HL-60 (cell line): Measurements from ENCODE around the gene CASTOR2.
"Not testable (repeated sequence)": the region's sequence is repeated elsewhere in the genome, so short reads cannot be mapped to it uniquely, and the experiment has no call there.

Source experiments
- DNase-seq, 2 experiments: peaks; one replicate each; pipeline ENCODE4 v3.0.0-alpha.2; 2010 to 2020; ENCODE audit warnings: low read depth in 1 of 2, low spot score in 1 of 2
- H3K27ac ChIP-seq: fragments of 250-450 bp; sonication (Bioruptor Pico); replicated peaks from 2 replicates; pipeline ENCODE4 v1.5.1; 2020; ENCODE audit warnings: mild to moderate bottlenecking, moderate library complexity
- H3K27me3 ChIP-seq: fragments of 250-450 bp; sonication (Bioruptor Pico); 2 replicates; pipeline ENCODE4 v1.5.1; 2021; ENCODE audit warnings: mild to moderate bottlenecking, moderate library complexity; ENCODE audit not compliant: insufficient read depth, poor library complexity, severe bottlenecking
- H3K4me3 ChIP-seq: replicated peaks from 2 replicates; pipeline ENCODE4 v1.5.1; 2011; ENCODE audit warnings: mild to moderate bottlenecking, control low read depth, low read length; ENCODE audit not compliant: insufficient read depth
- long read RNA-seq: library from polyadenylated mRNA; unstranded; transcript quantifications from one replicate; pipeline ENCODE4 v2.0.0, GENCODE V29; 2020

The CASTOR2 gene
- long read RNA-seq, partial matches to known transcripts, result 1 of 2 reads
- long read RNA-seq, other reads (novel, unspliced or antisense), result 1 of 2 reads

DNA sequence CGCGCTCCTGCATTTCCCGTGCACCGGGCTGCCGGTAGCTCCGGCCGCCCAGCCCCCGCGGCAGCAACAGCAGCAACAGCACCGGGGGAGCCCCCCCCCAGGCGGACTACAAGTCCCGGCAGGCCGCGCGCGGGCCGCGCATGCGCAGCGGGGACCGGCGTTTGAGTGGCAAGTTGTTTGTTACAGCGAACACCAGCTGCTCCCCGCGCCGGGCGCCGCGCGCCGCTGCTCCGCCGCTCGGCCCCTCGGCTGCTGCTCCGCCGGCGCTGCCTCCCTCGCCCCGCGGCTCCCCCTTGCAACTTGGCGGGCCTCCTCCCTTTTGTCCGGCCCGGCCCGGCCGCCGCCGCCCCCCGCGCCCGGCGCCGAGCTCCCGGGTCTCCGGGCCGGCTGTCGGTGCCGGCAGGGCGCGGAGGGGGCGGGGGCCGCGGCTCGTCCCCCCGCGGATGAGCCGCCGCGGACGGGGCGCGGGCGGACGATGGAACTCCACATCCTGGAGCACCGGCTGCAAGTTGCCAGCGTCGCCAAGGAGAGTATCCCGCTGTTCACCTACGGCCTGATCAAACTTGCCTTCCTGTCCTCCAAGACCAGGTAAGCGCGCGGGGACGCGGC, at the start of gene CASTOR2:
TSS of gene CASTOR2 (plus strand) at position 195 of the 609 bp plus-strand sequence. CDS start at position 476, 281 bp downstream.
- Histone ChIP-seq H3K27ac (peak within 1 kb of the TSS; percentile 49), H3K4me3 (peak within 1 kb of the TSS; percentile 24; the same call in 1 of the 2 replicates)
- DNase-seq, result peak in 1 of 2 experiments; percentile 83
- not testable (repeated sequence) for H3K27me3 ChIP-seq

DNA sequence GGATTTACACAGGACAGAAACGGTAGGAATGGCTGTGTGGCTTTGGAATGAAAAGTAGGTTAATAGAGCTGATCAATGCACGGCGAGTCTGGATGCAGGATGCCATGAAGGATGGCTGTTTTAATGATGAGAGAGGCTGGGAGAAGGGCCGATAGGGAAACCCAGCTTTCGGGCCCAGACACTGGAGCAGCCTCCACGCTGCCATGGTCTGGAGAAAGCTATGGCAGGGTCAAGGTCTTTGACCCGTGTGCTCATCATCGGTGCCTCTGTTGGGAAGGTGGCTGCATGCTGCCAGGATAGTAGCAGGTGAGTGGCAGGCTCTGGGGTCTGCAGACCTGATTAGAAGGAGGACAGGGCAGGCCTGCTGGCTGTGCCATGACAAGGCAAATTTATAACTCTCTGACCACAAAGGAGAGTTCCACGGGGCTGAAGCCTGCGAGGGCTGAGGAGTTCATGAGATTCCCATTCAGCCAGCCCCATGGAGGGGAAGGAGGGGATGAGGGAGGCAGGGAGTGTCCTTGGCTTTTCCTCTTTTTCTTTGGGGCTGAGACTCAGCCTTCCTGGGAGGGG, 42.1 kb upstream of the CASTOR2 start:
- not testable (repeated sequence) for H3K27me3 ChIP-seq, DNase-seq, H3K27ac ChIP-seq, H3K4me3 ChIP-seq

DNA sequence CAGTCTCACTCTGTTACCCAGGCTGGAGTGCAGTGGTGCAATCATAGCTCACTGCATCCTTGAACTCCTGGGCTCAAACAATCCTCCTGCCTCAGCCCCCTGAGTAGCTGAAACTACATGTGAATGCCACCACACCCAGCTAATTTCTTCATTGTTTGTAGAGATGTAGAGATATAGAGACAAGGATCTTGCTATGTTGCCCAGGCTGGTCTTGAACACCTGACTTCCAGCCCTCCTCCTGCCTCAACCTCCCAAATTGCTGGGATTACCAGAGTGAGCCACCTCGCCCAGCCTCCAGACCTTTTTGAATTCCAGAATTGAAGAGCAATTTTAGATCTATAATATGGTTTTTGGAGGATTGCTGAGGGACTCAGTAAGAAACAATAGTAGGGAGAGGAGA, 40.9 kb upstream of the CASTOR2 start:
- not testable (repeated sequence) for H3K27me3 ChIP-seq, DNase-seq, H3K27ac ChIP-seq, H3K4me3 ChIP-seq

- not testable (repeated sequence) for H3K27ac ChIP-seq, H3K4me3 ChIP-seq, H3K27me3 ChIP-seq, DNase-seq
Measured at GRCh38 chr7:74926968-74927367, 37.5 kb upstream of the CASTOR2 start.

DNA sequence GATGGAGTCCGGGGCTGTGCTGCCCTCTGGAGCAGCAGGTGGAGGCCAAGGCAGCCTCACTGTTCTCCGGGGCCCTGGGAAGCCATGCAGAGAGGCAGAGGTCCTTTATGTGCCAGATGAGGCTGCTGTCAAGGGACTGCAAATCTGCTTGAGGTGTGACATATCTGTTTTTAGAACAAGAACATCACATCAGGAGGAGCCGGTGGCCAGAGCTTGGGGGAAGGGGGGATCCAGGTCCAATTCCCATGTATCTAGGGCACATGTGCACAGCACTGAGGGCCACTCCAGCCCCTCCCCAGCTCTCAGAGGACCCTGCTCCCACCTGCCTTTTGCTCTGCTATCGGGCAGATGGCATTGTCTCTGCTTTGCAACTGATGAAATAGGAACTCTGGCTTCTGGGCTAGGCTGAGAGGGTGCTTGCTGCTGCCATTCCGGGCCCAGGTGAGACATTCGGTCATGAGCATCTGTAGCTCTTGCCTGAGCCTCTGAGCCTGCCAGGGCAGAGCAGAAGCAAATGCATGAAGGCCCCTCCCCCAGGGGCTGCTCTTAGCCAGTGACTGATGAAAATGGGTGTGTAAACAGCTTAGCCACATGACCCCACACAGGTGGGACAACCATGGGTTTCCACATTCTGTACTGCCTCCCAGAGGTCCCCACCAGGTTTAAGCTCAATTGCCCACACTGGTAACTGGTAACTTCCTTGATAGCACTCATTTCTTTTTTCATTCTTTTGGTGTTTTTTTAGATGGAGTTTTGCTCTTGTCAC, 32.8 kb upstream of the CASTOR2 start:
- H3K27ac ChIP-seq, DNase-seq, H3K4me3 ChIP-seq, H3K27me3 ChIP-seq: not testable (repeated sequence)

- not testable (repeated sequence) for DNase-seq, H3K27me3 ChIP-seq, H3K4me3 ChIP-seq, H3K27ac ChIP-seq
Measured at GRCh38 chr7:74939429-74939828, 25.1 kb upstream of the CASTOR2 start.

- not testable (repeated sequence) for H3K27ac ChIP-seq, H3K4me3 ChIP-seq, H3K27me3 ChIP-seq, DNase-seq
Measured at GRCh38 chr7:74941302-74942069, 23.0 kb upstream of the CASTOR2 start.

DNA sequence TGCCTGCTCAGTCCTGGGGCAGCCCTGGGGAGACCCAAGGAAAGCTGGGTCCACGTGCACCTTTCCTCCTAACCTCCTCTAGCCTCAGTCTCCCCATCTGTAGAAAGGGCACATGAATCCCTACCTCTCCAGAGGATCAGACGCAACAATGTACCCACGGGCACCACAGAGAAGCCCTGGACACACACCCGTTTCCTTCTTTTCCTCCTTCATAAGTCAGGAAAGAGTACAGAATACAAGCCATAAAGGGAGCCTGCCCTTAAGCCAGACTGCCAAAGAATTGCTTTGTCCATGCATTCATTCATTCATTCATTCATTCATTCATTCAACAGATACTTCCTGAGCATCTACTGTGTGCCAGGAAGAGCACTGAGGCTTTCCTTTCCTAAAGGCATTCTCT, 20.6 kb upstream of the CASTOR2 start:
- DNase-seq, H3K27me3 ChIP-seq: not testable (repeated sequence)

DNA sequence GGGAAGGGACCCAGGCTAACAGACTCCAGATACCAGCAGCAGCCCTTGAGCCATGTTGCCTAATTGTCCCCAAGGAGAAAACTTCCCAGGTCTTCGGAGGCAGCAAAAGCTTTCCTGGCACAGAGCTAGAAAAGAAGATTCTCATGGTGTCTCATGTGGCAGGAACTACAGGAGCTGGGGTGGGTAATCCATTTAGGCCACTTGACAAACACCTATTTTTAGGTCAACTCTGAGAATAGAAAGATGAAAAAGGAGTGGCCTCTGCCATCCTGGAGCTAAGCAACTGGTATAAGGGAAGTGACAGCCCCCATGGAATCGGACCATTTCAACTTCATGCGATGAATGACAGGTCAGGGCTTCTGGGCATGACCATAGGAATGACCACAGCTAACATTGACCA, 16.8 kb upstream of the CASTOR2 start:
- H3K27me3 ChIP-seq, H3K4me3 ChIP-seq, H3K27ac ChIP-seq, DNase-seq: not testable (repeated sequence)

More for the DNA sequence above, 20.6 kb upstream of the CASTOR2 start:
- H3K27ac ChIP-seq, H3K4me3 ChIP-seq: not testable (repeated sequence)

DNA sequence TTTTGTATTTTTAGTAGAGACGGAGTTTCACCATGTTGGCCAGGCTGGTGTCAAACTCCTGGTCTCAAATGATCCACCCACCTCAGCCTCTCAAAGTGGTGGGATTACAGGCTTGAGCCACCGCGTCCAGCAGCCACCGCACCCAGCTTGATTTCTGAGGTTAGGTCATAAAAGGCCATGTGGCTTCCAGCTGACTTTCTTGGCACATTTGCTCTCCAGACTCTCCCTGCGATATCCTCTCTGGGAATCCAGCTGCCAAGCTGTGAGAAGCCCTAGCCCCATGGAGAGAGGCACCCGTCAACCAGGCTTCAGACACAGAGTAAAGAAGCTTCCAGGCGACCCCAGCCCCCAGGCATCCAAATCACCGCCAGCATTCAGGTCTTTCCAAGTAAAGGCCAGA, 10.7 kb upstream of the CASTOR2 start:
- DNase-seq, H3K27ac ChIP-seq, H3K4me3 ChIP-seq, H3K27me3 ChIP-seq: not testable (repeated sequence)

GRCh38 chr7:74958328-74958727, 6.2 kb upstream of the CASTOR2 start:
- H3K4me3 ChIP-seq, DNase-seq, H3K27me3 ChIP-seq, H3K27ac ChIP-seq: not testable (repeated sequence)

DNA sequence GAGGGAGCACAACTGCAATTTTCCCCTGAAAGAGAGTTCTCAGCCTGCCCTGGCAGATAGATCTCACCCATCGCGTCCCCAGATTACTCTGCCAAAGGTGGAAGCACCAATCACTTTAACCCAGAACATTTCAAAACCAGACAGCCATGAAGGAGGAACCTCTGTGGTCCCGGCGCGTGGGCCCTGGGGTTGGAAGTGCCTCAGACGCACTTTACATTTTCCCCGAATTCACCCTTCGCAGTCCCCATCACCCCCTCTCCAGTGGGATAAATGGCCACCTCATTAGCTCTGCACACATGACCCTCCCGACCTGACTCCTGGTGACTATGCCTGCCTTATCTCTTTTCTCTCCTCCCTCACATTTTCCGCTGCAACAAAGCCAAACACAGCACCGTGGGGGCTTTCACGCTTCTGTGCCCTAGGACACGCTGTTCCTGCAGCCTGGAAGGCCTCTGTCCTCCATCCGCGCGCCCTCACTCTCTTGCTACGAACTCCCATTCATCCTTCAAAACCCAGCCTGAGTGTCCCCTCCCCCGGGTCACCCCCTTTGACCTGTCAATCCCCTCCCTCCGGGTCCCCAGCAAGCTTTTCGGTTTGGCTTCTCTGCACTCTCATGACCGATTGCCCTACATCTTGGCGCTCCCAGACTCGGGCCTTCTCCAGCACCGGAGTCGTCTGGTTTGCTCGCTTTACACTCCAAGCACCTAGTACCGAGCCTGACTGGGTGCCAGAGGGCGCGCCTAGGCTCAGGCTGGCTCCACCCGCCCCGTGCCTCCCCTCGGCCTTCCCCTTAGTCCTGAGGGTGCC, 598 bp upstream of the CASTOR2 start:
- peak overlapping the region; percentile 49 for H3K27ac ChIP-seq
- DNase-seq, result peak in 1 of 2 experiments; percentile 66
- H3K27me3 ChIP-seq, result not testable (repeated sequence)
- peak overlapping the region; percentile 24; the same call in 1 of the 2 replicates for H3K4me3 ChIP-seq

DNA sequence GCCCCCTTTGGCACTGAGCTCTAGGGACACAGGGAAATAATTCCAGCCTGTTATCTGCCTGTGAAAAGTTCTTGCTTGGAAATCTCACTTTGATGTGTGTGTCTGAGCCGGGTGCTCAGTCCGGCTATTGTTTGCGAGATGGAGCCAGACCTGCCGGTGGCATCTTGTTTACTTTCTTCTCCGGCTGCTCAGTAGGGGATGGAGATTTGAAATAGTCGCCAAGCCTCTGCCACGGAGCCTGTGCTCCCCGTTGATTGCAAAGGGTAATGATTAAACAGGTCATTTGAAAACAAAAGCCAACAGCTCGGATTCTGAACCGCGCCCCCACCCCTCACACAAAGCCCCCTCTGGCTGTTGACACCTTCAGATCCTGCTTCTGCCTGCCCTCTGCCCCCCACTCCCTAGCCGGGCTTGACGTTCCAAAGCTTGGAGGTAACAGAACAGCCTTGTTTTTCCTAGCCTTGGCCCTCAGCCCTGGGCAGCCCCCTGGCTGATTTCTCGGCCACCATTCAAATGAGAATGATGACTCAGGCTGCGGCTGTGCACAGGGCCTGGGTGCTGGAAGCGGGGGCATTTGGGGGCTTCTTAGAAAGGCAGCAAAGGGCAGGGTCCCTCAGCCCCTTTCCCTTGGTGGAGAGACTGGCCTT, 1.8 kb downstream of the CASTOR2 start:
- not testable (repeated sequence) for DNase-seq, H3K27ac ChIP-seq, H3K4me3 ChIP-seq, H3K27me3 ChIP-seq
